Measurements from ENCODE around the gene PHF8.
A peak's percentile ranks its signal among the peaks of the same experiment; 100 is the strongest.

The PHF8 gene

GRCh38 chrX:54044126-54044876, at the start of gene PHF8:
Gene PHF8, minus strand, starts transcription at chrX:54044473. Its CDS starts 1,745 bp downstream, at chrX:54042728.
- peak; percentile 97 for DNase-seq

- DNase-seq: no peak
Observed at GRCh38 chrX:54093571-54093970, 49.3 kb upstream of the PHF8 start.

- DNase-seq: no peak
Observed at GRCh38 chrX:54093159-54093558, 48.9 kb upstream of the PHF8 start.

GRCh38 chrX:54090880-54091279, 46.6 kb upstream of the PHF8 start:
- DNase-seq: no peak

- DNase-seq: no peak
Observed at GRCh38 chrX:54089191-54089590, 44.9 kb upstream of the PHF8 start.

- peak; percentile 39 for DNase-seq
Observed at GRCh38 chrX:54087661-54088060, 43.4 kb upstream of the PHF8 start.

GRCh38 chrX:54085666-54086065, 41.4 kb upstream of the PHF8 start:
- DNase-seq: no peak

GRCh38 chrX:54076903-54077302, 32.6 kb upstream of the PHF8 start:
- no peak for DNase-seq

GRCh38 chrX:54074826-54075225, 30.6 kb upstream of the PHF8 start:
- no peak for DNase-seq

- DNase-seq: no peak
Observed at GRCh38 chrX:54067766-54068165, 23.5 kb upstream of the PHF8 start.

- no peak for DNase-seq
Observed at GRCh38 chrX:54066841-54067240, 22.6 kb upstream of the PHF8 start.

GRCh38 chrX:54064564-54064963, 20.3 kb upstream of the PHF8 start:
- DNase-seq: no peak

GRCh38 chrX:54063361-54063760, 19.1 kb upstream of the PHF8 start:
- DNase-seq: no peak

GRCh38 chrX:54049801-54050200, 5.5 kb upstream of the PHF8 start:
- DNase-seq: no peak

- peak; percentile 21 for DNase-seq
Observed at GRCh38 chrX:54048412-54048811, 4.1 kb upstream of the PHF8 start.

- peak; percentile 89 for DNase-seq
Observed at GRCh38 chrX:54045563-54046228, 1.4 kb upstream of the PHF8 start.

GRCh38 chrX:54044877-54045338, 635 bp upstream of the PHF8 start:
- peak; percentile 88 for DNase-seq

GRCh38 chrX:54043541-54044125, 640 bp downstream of the PHF8 start:
- DNase-seq: peak; percentile 77

- no peak for DNase-seq
Observed at GRCh38 chrX:54043056-54043455, 1.2 kb downstream of the PHF8 start.

- peak; percentile 72 for DNase-seq
Observed at GRCh38 chrX:54042609-54043021, 1.7 kb downstream of the PHF8 start.

- DNase-seq: peak; percentile 85
Observed at GRCh38 chrX:54030329-54030728, 13.9 kb downstream of the PHF8 start.

- DNase-seq: peak; percentile 94
Observed at GRCh38 chrX:54029529-54030143, 14.6 kb downstream of the PHF8 start.

- no peak for DNase-seq
Observed at GRCh38 chrX:54024350-54024749, 19.9 kb downstream of the PHF8 start.
